ENCODE data around the gene MAP1LC3B2.

MAP1LC3B2 gene

GRCh38 chr12:116559162-116559935 lies at the start of gene MAP1LC3B2:
MAP1LC3B2 (plus strand) TSS chr12:116559381; CDS start chr12:116575943, 16,562 bp downstream.
- Histone ChIP-seq H3K27ac (ENCODE audit: low read depth, low read length) (no peak within 1 kb of the TSS), H3K4me1 (ENCODE audit: control insufficient read depth, insufficient read depth, low read length) (peaks cover 9% of the 10 kb centered on the region; the same call in 1 of the 2 replicates), H3K9ac (ENCODE audit: low read depth, low read length) (peak within 1 kb of the TSS; percentile 21; the same call in 1 of the 2 replicates), H3K4me3 (ENCODE audit: low read depth, low read length) (no peak within 1 kb of the TSS), H3K36me3 (ENCODE audit: control insufficient read depth, insufficient read depth, low read length) (no peaks in the 10 kb centered on the region), H3K27me3 (ENCODE audit: control insufficient read depth, insufficient read depth, low read length) (no peaks in the 10 kb centered on the region), H3K9me3 (ENCODE audit: control insufficient read depth, insufficient read depth, low read length) (peaks cover 4% of the 10 kb centered on the region; the same call in 1 of the 2 replicates)

GRCh38 chr12:116513944-116514343 lies 45.2 kb upstream of the MAP1LC3B2 start:
- H3K27ac ChIP-seq (ENCODE audit: low read depth, low read length): no peak overlapping the region
- peaks cover 14% of the 10 kb centered on the region for H3K4me1 ChIP-seq (ENCODE audit: control insufficient read depth, insufficient read depth, low read length)
- no peak overlapping the region for H3K9ac ChIP-seq (ENCODE audit: low read depth, low read length)
- no peaks in the 10 kb centered on the region for H3K9me3 ChIP-seq (ENCODE audit: control insufficient read depth, insufficient read depth, low read length)
- peaks cover 7% of the 10 kb centered on the region; the same call in 1 of the 2 replicates for H3K27me3 ChIP-seq (ENCODE audit: control insufficient read depth, insufficient read depth, low read length)
- H3K36me3 ChIP-seq (ENCODE audit: control insufficient read depth, insufficient read depth, low read length): no peaks in the 10 kb centered on the region
- no peak overlapping the region for H3K4me3 ChIP-seq (ENCODE audit: low read depth, low read length)

GRCh38 chr12:116515684-116516083 lies 43.5 kb upstream of the MAP1LC3B2 start:
- Histone ChIP-seq H3K9me3 (ENCODE audit: control insufficient read depth, insufficient read depth, low read length) (no peaks in the 10 kb centered on the region), H3K27ac (ENCODE audit: low read depth, low read length) (no peak overlapping the region), H3K36me3 (ENCODE audit: control insufficient read depth, insufficient read depth, low read length) (no peaks in the 10 kb centered on the region), H3K4me1 (ENCODE audit: control insufficient read depth, insufficient read depth, low read length) (peaks cover 14% of the 10 kb centered on the region), H3K27me3 (ENCODE audit: control insufficient read depth, insufficient read depth, low read length) (0 out of 2 replicates have a peak, but pooled peaks cover 5% of the 10 kb centered on the region), H3K9ac (ENCODE audit: low read depth, low read length) (no peak overlapping the region), H3K4me3 (ENCODE audit: low read depth, low read length) (no peak overlapping the region)

GRCh38 chr12:116516657-116517056 lies 42.5 kb upstream of the MAP1LC3B2 start:
- Histone ChIP-seq H3K4me1 (ENCODE audit: control insufficient read depth, insufficient read depth, low read length) (peaks cover 14% of the 10 kb centered on the region), H3K36me3 (ENCODE audit: control insufficient read depth, insufficient read depth, low read length) (no peaks in the 10 kb centered on the region), H3K9me3 (ENCODE audit: control insufficient read depth, insufficient read depth, low read length) (no peaks in the 10 kb centered on the region), H3K9ac (ENCODE audit: low read depth, low read length) (no peak overlapping the region), H3K27me3 (ENCODE audit: control insufficient read depth, insufficient read depth, low read length) (0 out of 2 replicates have a peak, but pooled peaks cover 5% of the 10 kb centered on the region), H3K4me3 (ENCODE audit: low read depth, low read length) (no peak overlapping the region), H3K27ac (ENCODE audit: low read depth, low read length) (no peak overlapping the region)

DNA sequence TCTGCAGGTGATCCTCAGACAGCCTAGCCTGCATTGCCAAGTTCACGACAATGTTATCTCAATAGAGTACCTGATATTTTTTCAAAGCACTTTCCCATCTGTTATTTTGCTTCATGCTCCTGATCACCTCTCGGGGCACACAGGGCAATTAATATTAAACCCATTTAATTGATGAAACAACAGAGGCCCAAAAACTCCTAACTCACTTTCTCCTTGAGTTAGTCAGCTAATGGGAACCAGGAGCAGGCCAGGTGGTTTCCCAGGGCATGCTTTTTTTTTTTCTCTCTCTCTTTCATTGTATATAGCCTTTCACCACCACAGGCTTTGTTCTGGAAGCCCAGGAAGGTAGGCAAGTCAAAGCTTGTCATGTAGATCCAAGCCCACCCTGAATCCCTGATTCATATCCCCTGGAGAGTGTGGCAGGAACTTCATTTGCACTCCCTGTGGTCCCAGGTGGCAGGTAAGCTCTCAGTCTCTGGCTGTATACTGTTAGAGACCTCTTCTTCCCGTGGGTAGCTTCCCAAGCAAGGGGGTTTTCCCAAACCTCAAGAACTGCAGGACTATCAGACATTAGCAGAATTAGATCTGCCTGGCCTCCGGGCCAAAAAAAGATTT lies 41.6 kb upstream of the MAP1LC3B2 start:
- Histone ChIP-seq H3K9me3 (ENCODE audit: control insufficient read depth, insufficient read depth, low read length) (no peaks in the 10 kb centered on the region), H3K27ac (ENCODE audit: low read depth, low read length) (peak overlapping the region; percentile 30), H3K27me3 (ENCODE audit: control insufficient read depth, insufficient read depth, low read length) (0 out of 2 replicates have a peak, but pooled peaks cover 5% of the 10 kb centered on the region), H3K9ac (ENCODE audit: low read depth, low read length) (no peak overlapping the region), H3K36me3 (ENCODE audit: control insufficient read depth, insufficient read depth, low read length) (no peaks in the 10 kb centered on the region), H3K4me1 (ENCODE audit: control insufficient read depth, insufficient read depth, low read length) (peaks cover 14% of the 10 kb centered on the region), H3K4me3 (ENCODE audit: low read depth, low read length) (no peak overlapping the region)

DNA sequence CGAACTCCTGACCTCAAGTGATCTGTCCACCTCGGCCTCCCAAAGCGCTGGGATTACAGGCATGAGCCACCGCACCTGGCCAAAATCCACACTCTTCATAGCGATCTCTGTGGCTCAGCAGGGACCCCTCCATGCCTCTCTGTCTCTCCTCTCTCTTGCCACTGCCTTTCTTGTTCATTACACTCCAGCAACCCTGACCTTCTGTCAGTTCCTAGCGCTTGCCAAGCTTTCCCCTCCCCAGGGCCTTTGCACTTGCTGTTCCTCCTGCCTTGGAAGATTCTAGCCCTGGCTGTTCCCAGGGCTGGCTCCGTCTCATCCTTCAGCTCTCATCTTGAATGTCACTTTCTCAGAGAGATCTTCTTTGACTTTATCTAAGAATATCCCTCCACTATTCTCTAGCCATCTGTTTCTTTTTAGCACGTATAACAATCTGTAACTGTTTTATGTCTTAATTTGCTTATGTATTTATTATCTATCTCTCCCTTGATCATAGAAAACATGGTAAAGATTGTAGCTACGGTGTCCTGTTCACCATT lies 38.9 kb upstream of the MAP1LC3B2 start:
- H3K4me1 ChIP-seq (ENCODE audit: control insufficient read depth, insufficient read depth, low read length): peaks cover 19% of the 10 kb centered on the region
- no peak overlapping the region for H3K4me3 ChIP-seq (ENCODE audit: low read depth, low read length)
- H3K9me3 ChIP-seq (ENCODE audit: control insufficient read depth, insufficient read depth, low read length): no peaks in the 10 kb centered on the region
- H3K36me3 ChIP-seq (ENCODE audit: control insufficient read depth, insufficient read depth, low read length): no peaks in the 10 kb centered on the region
- no peak overlapping the region for H3K9ac ChIP-seq (ENCODE audit: low read depth, low read length)
- 0 out of 2 replicates have a peak, but pooled peaks cover 5% of the 10 kb centered on the region for H3K27me3 ChIP-seq (ENCODE audit: control insufficient read depth, insufficient read depth, low read length)
- H3K27ac ChIP-seq (ENCODE audit: low read depth, low read length): no peak overlapping the region

GRCh38 chr12:116520801-116521471 lies 38.2 kb upstream of the MAP1LC3B2 start:
- Histone ChIP-seq H3K36me3 (ENCODE audit: control insufficient read depth, insufficient read depth, low read length) (no peaks in the 10 kb centered on the region), H3K27me3 (ENCODE audit: control insufficient read depth, insufficient read depth, low read length) (0 out of 2 replicates have a peak, but pooled peaks cover 5% of the 10 kb centered on the region), H3K4me1 (ENCODE audit: control insufficient read depth, insufficient read depth, low read length) (peaks cover 25% of the 10 kb centered on the region), H3K9ac (ENCODE audit: low read depth, low read length) (no peak overlapping the region), H3K9me3 (ENCODE audit: control insufficient read depth, insufficient read depth, low read length) (no peaks in the 10 kb centered on the region), H3K27ac (ENCODE audit: low read depth, low read length) (no peak overlapping the region), H3K4me3 (ENCODE audit: low read depth, low read length) (no peak overlapping the region)

- Histone ChIP-seq H3K9ac (ENCODE audit: low read depth, low read length) (no peak overlapping the region), H3K27me3 (ENCODE audit: control insufficient read depth, insufficient read depth, low read length) (no peaks in the 10 kb centered on the region), H3K4me3 (ENCODE audit: low read depth, low read length) (no peak overlapping the region), H3K27ac (ENCODE audit: low read depth, low read length) (no peak overlapping the region), H3K9me3 (ENCODE audit: control insufficient read depth, insufficient read depth, low read length) (no peaks in the 10 kb centered on the region), H3K4me1 (ENCODE audit: control insufficient read depth, insufficient read depth, low read length) (peaks cover 12% of the 10 kb centered on the region), H3K36me3 (ENCODE audit: control insufficient read depth, insufficient read depth, low read length) (no peaks in the 10 kb centered on the region)
Observed at GRCh38 chr12:116524311-116524710, 34.9 kb upstream of the MAP1LC3B2 start.

- Histone ChIP-seq H3K9ac (ENCODE audit: low read depth, low read length) (no peak overlapping the region), H3K27me3 (ENCODE audit: control insufficient read depth, insufficient read depth, low read length) (no peaks in the 10 kb centered on the region), H3K4me3 (ENCODE audit: low read depth, low read length) (peak overlapping the region; percentile 18; the same call in 1 of the 2 replicates), H3K27ac (ENCODE audit: low read depth, low read length) (peak overlapping the region; percentile 32), H3K36me3 (ENCODE audit: control insufficient read depth, insufficient read depth, low read length) (no peaks in the 10 kb centered on the region), H3K9me3 (ENCODE audit: control insufficient read depth, insufficient read depth, low read length) (no peaks in the 10 kb centered on the region), H3K4me1 (ENCODE audit: control insufficient read depth, insufficient read depth, low read length) (peaks cover 12% of the 10 kb centered on the region)
Observed at GRCh38 chr12:116524964-116525379, 34.2 kb upstream of the MAP1LC3B2 start.

GRCh38 chr12:116525418-116526001 lies 33.7 kb upstream of the MAP1LC3B2 start:
- Histone ChIP-seq H3K27ac (ENCODE audit: low read depth, low read length) (peak overlapping the region; percentile 57), H3K4me1 (ENCODE audit: control insufficient read depth, insufficient read depth, low read length) (peaks cover 12% of the 10 kb centered on the region)

More at GRCh38 chr12:116525418-116526001, 33.7 kb upstream of the MAP1LC3B2 start:
- H3K9ac ChIP-seq (ENCODE audit: low read depth, low read length): no peak overlapping the region; the same call in 1 of the 2 replicates
- no peak overlapping the region for H3K4me3 ChIP-seq (ENCODE audit: low read depth, low read length)
- no peaks in the 10 kb centered on the region for H3K9me3 ChIP-seq (ENCODE audit: control insufficient read depth, insufficient read depth, low read length)
- no peaks in the 10 kb centered on the region for H3K36me3 ChIP-seq (ENCODE audit: control insufficient read depth, insufficient read depth, low read length)
- H3K27me3 ChIP-seq (ENCODE audit: control insufficient read depth, insufficient read depth, low read length): no peaks in the 10 kb centered on the region
